Right atrium auricular region (tissue), 2 donors: ENCODE measurements around the gene TMEM69. TPM values are rescaled to one million over a fixed set of nuclear protein-coding genes. Genes with fewer than 3 reads are reported as not detected.

Source experiments
- DNase-seq: peaks from one replicate; pipeline ENCODE4 v3.0.0-alpha.2; 2019; ENCODE audit warnings: low spot score
- H3K27ac ChIP-seq, 2 donors: fragments of 200-600 bp; sonication (generic); 1 replicate in 1 of 2; 2 replicates in 1 of 2; pipeline ENCODE4 v1.5.1; 2016 to 2019
- H3K27me3 ChIP-seq, 2 donors: fragments of 200-600 bp; sonication (generic); one replicate each; pipeline versions ENCODE4 v1.5.1 to v1.6.0; 2017 to 2019
- H3K36me3 ChIP-seq: fragments of 200-600 bp; sonication (generic); one replicate; pipeline ENCODE4 v1.5.1; 2016
- H3K4me1 ChIP-seq, 2 donors: fragments of 200-600 bp; sonication (generic); one replicate each; pipeline versions ENCODE4 v1.5.1 to v1.6.0; 2017 to 2019
- H3K4me3 ChIP-seq, 2 donors: fragments of 200-600 bp; sonication (generic); 1 replicate in 1 of 2; 2 replicates in 1 of 2; pipeline ENCODE4 v1.5.1; 2017 to 2019; ENCODE audit warnings: mild to moderate bottlenecking in 1 of 2, moderate library complexity in 1 of 2
- H3K9me3 ChIP-seq, 2 donors: fragments of 200-600 bp; sonication (generic); one replicate each; pipeline ENCODE4 v1.5.1; 2019
- CTCF ChIP-seq, 2 donors: fragments of 200-600 bp; sonication (generic); IDR thresholded peaks; one replicate each; pipeline ENCODE4 v1.5.1; 2019; ENCODE audit warnings: antibody characterized with exemption in 2 of 2
- total RNA-seq, 2 donors: library from RNA; depleted of rRNA; stranded (reverse); fragments of >200 nt; gene quantifications; one replicate each; pipeline ENCODE4 v1.1.0, GENCODE V29; 2016

Gene TMEM69
- total RNA-seq = 10 to 100 TPM; 27.7 to 38.2 TPM

DNA sequence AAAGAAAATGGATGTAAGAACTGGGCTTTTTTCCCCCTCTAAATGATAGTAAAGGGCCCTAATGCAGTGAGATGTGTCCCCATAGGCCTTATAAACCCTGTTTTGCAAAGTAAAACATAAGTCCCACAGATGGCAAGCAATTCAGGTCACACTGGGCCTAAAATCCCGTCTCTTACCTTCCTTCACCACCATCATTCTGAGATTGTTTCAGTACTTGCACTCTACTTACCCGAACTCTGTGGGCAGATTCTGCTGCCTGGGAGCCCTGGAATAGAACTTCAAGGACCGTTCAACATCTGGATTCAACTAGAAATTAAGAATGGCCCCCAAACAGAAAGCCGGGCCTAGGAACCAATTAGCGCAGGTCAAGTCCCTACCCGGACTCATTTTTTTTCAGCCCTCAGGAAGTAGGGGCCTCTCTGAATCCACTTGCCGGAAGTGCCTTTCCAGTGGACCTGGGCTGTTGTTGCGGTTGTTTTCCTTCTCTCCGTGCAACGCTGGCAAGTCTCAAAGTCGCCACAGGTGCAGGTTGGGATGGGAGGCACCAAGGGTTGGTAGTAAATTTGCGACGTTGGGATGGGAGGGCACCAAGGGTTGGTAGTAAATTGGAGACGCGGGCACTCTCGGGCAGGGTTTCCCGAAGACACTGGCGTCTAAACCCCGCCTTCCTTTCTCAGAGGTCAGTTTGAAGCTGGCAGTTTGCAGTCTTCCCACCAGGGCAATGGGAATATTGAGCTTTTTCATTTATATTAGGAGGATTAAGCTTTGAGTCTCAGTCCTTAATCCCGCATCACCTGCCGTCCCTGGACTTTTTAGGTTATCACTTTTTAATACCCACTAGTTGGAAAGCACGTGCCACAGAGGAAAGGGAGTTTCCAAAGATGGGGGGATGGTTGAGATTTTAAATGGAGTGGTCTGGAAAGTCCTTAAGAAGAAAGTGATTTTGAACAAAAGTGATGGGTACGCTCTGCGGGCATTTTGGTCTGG lies at the start of gene TMEM69:
Gene TMEM69, plus strand, starts transcription at position 428 of the 987 bp plus-strand sequence. CDS start 2,888 bp downstream, outside the sequence.
- peak in 1 of 2 donors; percentile 28 for TF ChIP-seq CTCF (IDR thresholded peaks at IDR 0.05)
- Histone ChIP-seq H3K9me3 (no peaks in the 10 kb centered on the region), H3K4me1 (peaks cover 0 to 31% of the 10 kb centered on the region in 2 donors), H3K4me3 (peak within 1 kb of the TSS; percentile 88 to 97), H3K27me3 (no peaks in the 10 kb centered on the region), H3K36me3 (no peaks in the 10 kb centered on the region), H3K27ac (peak within 1 kb of the TSS; percentile 98 to 99)
- DNase-seq = peak; percentile 78

DNA sequence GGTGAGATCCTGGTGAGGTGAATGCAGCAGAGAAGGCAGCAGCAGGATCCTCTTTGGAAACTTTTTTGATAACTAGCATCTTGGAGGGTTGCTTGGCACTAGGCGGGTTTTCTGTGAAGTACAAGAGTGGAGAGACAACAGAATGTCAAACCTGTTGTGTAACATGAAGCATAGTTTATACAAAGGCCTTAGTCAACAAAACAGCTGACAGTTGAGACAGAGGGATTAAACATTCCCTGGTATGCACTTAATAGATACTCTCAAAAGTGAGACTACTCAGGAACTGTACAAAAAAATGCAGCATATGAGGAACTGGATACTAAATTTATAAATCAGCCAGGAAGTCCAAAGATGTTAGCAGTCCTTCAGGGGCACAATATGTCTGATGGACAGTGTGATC lies 47.7 kb upstream of the TMEM69 start:
- H3K9me3 ChIP-seq = no peaks in the 10 kb centered on the region
- H3K36me3 ChIP-seq = peaks cover 69% of the 10 kb centered on the region
- no peak for TF ChIP-seq CTCF (IDR thresholded peaks at IDR 0.05)
- DNase-seq = no peak
- no peaks in the 10 kb centered on the region for H3K4me1 ChIP-seq
- H3K27ac ChIP-seq = no peak overlapping the region
- H3K27me3 ChIP-seq = no peaks in the 10 kb centered on the region
- no peak overlapping the region for H3K4me3 ChIP-seq

DNA sequence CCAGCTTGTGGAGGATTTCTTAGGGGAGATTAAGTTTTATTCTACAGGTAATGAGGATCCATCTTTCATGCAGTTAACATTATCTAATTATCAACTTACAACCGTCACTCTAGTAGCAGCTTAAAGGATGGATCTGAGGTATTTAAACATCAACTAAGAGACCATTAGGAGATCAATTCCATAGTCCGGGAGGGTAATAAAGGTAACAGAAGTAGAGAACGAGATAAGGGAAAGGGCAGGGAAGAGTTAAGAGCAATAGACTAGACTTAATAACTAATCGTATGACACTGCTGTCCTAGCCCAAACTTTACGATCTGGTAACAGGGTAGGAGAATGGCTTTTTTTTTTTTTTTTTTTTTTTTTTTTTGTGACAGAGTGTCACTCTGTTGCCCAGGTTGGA lies 44.7 kb upstream of the TMEM69 start:
- TF ChIP-seq CTCF (IDR thresholded peaks at IDR 0.05) = no peak
- Histone ChIP-seq H3K27me3 (no peaks in the 10 kb centered on the region), H3K36me3 (peaks cover 48% of the 10 kb centered on the region), H3K4me3 (no peak overlapping the region), H3K4me1 (peaks cover 0 to 13% of the 10 kb centered on the region in 2 donors), H3K27ac (no peak overlapping the region), H3K9me3 (no peaks in the 10 kb centered on the region)
- no peak for DNase-seq

DNA sequence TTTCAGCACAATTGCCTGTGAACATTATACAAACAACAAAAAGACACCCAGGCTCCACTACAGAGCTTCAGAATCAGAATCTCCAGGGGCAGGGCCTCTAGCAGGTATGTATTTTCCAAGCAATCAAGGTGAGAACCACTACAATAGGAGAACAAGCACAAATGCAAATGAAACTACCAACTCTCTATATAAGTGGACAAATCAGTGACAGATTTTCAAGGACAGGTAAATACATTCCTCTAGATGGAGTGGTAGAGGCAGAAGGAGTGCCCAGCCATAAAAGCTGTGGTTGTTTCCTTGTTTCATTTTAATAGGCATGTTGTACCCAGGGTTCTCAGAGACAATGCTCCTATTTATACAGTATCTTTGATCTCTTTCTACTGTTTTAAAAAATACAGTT lies 44.0 kb upstream of the TMEM69 start:
- H3K27ac ChIP-seq = no peak overlapping the region
- H3K27me3 ChIP-seq = no peaks in the 10 kb centered on the region
- H3K4me1 ChIP-seq = peaks cover 0 to 14% of the 10 kb centered on the region in 2 donors
- H3K9me3 ChIP-seq = no peaks in the 10 kb centered on the region
- peaks cover 48% of the 10 kb centered on the region for H3K36me3 ChIP-seq
- no peak overlapping the region for H3K4me3 ChIP-seq
- DNase-seq = no peak
- TF ChIP-seq CTCF (IDR thresholded peaks at IDR 0.05) = no peak

- Histone ChIP-seq H3K9me3 (no peaks in the 10 kb centered on the region), H3K4me1 (peaks cover 0 to 14% of the 10 kb centered on the region in 2 donors), H3K4me3 (no peak overlapping the region), H3K27me3 (no peaks in the 10 kb centered on the region), H3K36me3 (peaks cover 42% of the 10 kb centered on the region), H3K27ac (no peak overlapping the region)
- no peak for DNase-seq
- TF ChIP-seq CTCF (IDR thresholded peaks at IDR 0.05) = no peak
These were observed 43.3 kb upstream of the TMEM69 start for GRCh38 chr1:45644661-45645060.
